NT2/D1 (cell line): ENCODE measurements around the gene WDR48.

Experiments
- SUZ12 ChIP-seq: IDR thresholded peaks from 2 replicates; pipeline ENCODE4 v1.6.1; 2011; ENCODE audit not compliant: insufficient read length, insufficient read depth; ENCODE audit errors: extremely low read depth
- YY1 ChIP-seq: IDR thresholded peaks from 2 replicates; pipeline ENCODE4 v1.6.1; 2011; ENCODE audit not compliant: insufficient read length, insufficient read depth
- ZNF274 ChIP-seq: IDR thresholded peaks from 2 replicates; pipeline ENCODE4 v1.6.1; 2011; ENCODE audit warnings: mild to moderate bottlenecking, low read depth, low read length

GRCh38 chr3:39013289-39013688 lies 38.5 kb upstream of the WDR48 start:
- TF ChIP-seq YY1 (no peak), ZNF274 (no peak), SUZ12 (no peak)
